Suprapubic skin (tissue), 4 donors: ENCODE results near the gene ATN1.

Experiments
- CTCF ChIP-seq, 2 donors: fragments of 200-600 bp in 1 of 2; fragments of 450-650 bp in 1 of 2; sonication (generic) in 1 of 2; IDR thresholded peaks; one replicate each; pipeline ENCODE4 v1.5.1; 2016 to 2019; ENCODE audit warnings: antibody characterized with exemption in 2 of 2, mild to moderate bottlenecking in 1 of 2, moderate library complexity in 1 of 2
- EP300 ChIP-seq: sonication (generic); formaldehyde crosslinking; IDR thresholded peaks from one replicate; pipeline ENCODE4 v1.6.1; 2017; ENCODE audit warnings: antibody characterized with exemption
- POLR2A ChIP-seq, 2 donors: fragments of 450-650 bp; IDR thresholded peaks; one replicate each; pipeline ENCODE4 v1.6.1; 2017; ENCODE audit warnings: antibody characterized with exemption in 2 of 2, mild to moderate bottlenecking in 2 of 2, moderate library complexity in 2 of 2
- POLR2AphosphoS5 ChIP-seq, 3 donors: sonication (generic); formaldehyde crosslinking; IDR thresholded peaks; one replicate each; pipeline ENCODE4 v1.6.1; 2017; ENCODE audit warnings: antibody characterized with exemption in 3 of 3

- TF ChIP-seq CTCF (IDR thresholded peaks at IDR 0.05) (no peak), POLR2A (IDR thresholded peaks at IDR 0.05) (no peak), POLR2AphosphoS5 (IDR thresholded peaks at IDR 0.05) (no peak), EP300 (no peak)
These were observed 38.0 kb downstream of the ATN1 start for GRCh38 chr12:6965714-6966113.
